ENCODE data around the gene CEP63. TPM values are rescaled to one million over a fixed set of nuclear protein-coding genes. Genes with fewer than 3 reads are reported as not detected.
A peak's percentile ranks its signal among the peaks of the same experiment; 100 is the strongest.

CEP63 gene
- total and polyA plus RNA-seq, 2 of the 8 experiments (the other 6 are each of a cell fraction or from before 2014, with no cell fraction given), result 5.3 to 18.2 TPM

- TF ChIP-seq CHD1 (IDR thresholded peaks at IDR 0.05; ENCODE audit: low read depth, low read length) (no peak), SP1 (IDR thresholded peaks at IDR 0.05; ENCODE audit: low read depth, low read length) (peak; percentile 70; the same call in 1 of the 2 replicates), SRF (IDR thresholded peaks at IDR 0.05; ENCODE audit: low read depth, low read length) (no peak), RAD21 (IDR thresholded peaks at IDR 0.05 in 1 of 2, conservative IDR thresholded peaks at IDR 0.05 in 1 of 2; ENCODE audit: low read depth in 2 of 2, low read length in 2 of 2) (peak; percentile 82 to 88), HDAC2 (IDR thresholded peaks at IDR 0.05; ENCODE audit: borderline replicate concordance in 1 of 2, low read depth in 2 of 2, low read length in 2 of 2) (no peak), MAX (IDR thresholded peaks at IDR 0.05) (peak; percentile 97), TBP (IDR thresholded peaks at IDR 0.05; ENCODE audit: low read depth, low read length) (peak; percentile 23; the same call in 1 of the 2 replicates), YY1 (IDR thresholded peaks at IDR 0.05; ENCODE audit: low read depth, low read length) (no peak), NRF1 (IDR thresholded peaks at IDR 0.05; ENCODE audit: low read depth, low read length) (no peak), PHF8 (conservative IDR thresholded peaks at IDR 0.05; ENCODE audit: low read depth, low read length) (no peak), TEAD4 (IDR thresholded peaks at IDR 0.05; ENCODE audit: low read depth, low read length) (peak; percentile 53; the same call in 1 of the 2 replicates), GTF2F1 (IDR thresholded peaks at IDR 0.05; ENCODE audit: borderline replicate concordance, low read depth, low read length) (no peak), SUZ12 (IDR thresholded peaks at IDR 0.05; ENCODE audit: low read length) (no peak), CEBPB (IDR thresholded peaks at IDR 0.05; ENCODE audit: low read depth, low read length) (no peak), HDAC6 (IDR thresholded peaks at IDR 0.05; ENCODE audit: low read depth, low read length) (no peak), TCF12 (IDR thresholded peaks at IDR 0.05; ENCODE audit: low read depth, low read length) (no peak), EP300 (IDR thresholded peaks at IDR 0.05; ENCODE audit: borderline replicate concordance in 1 of 2, low read depth in 2 of 2, low read length in 2 of 2) (no peak), FOSL1 (IDR thresholded peaks at IDR 0.05; ENCODE audit: insufficient read depth, low read depth, low read length) (no peak), CTCF (IDR thresholded peaks at IDR 0.05; ENCODE audit: control extremely low read depth in 1 of 3, insufficient read depth in 1 of 3, low read depth in 1 of 3, low read length in 3 of 3) (peak; percentile 27 to 81 (median 57)), EGR1 (IDR thresholded peaks at IDR 0.05; ENCODE audit: borderline replicate concordance, low read depth, low read length) (no peak), KDM4A (IDR thresholded peaks at IDR 0.05; ENCODE audit: low read depth, low read length, severe bottlenecking) (no peak), KDM5A (IDR thresholded peaks at IDR 0.05; ENCODE audit: low read length) (no peak), CREB1 (IDR thresholded peaks at IDR 0.05) (no peak), POU5F1 (IDR thresholded peaks at IDR 0.05; ENCODE audit: low read depth, low read length) (no peak)
Observed at GRCh38 chr3:134453631-134454030, 32.2 kb upstream of the CEP63 start (continued).

Measured in H1 (cell line).